HG03520 (cell line): ENCODE measurements around the gene NASP.

Source experiments
- ATAC-seq: cut with Tn5 transposase; IDR thresholded peaks from one replicate; pipeline ENCODE4 v1.9.1; 2021; ENCODE audit warnings: mild to moderate bottlenecking, moderate library complexity; ENCODE audit not compliant: unreplicated experiment

NASP gene

DNA sequence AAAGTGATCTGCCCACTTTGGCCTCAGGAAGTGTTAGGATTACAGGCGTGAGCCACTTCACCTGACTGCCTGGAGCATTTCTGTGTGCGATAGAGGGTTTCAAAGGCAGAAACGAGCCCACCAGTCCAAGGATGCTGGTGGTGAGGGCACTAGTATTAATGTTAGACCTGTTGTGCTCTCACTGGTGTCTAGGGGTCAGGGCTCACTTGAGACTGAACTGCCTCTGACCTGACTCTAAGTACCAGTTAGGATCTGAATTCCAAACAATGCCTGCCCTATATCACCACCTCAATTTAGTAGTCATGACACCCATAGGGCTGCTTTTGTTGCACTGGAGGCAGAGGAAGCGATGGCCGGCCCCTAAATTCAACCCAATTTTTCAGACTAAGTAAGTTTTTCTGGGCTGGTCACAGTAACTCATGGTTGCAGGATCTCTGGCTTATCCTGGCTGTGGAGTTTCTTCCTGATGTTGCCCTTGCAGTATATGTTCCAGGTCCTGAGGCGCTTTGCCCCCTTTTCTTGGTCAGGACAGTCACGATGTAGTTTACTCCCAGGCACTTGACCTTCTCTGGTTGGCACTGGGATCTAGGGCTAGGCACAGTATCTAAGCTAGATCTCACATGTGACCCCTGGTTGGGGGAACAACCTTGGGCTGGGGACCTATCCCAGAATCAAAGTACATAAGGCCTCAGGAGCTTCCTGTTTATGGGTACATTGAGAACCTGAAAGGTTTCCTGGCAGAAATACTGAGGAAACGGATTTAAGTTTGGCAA, 35.5 kb downstream of the NASP start:
- ATAC-seq: no peak

DNA sequence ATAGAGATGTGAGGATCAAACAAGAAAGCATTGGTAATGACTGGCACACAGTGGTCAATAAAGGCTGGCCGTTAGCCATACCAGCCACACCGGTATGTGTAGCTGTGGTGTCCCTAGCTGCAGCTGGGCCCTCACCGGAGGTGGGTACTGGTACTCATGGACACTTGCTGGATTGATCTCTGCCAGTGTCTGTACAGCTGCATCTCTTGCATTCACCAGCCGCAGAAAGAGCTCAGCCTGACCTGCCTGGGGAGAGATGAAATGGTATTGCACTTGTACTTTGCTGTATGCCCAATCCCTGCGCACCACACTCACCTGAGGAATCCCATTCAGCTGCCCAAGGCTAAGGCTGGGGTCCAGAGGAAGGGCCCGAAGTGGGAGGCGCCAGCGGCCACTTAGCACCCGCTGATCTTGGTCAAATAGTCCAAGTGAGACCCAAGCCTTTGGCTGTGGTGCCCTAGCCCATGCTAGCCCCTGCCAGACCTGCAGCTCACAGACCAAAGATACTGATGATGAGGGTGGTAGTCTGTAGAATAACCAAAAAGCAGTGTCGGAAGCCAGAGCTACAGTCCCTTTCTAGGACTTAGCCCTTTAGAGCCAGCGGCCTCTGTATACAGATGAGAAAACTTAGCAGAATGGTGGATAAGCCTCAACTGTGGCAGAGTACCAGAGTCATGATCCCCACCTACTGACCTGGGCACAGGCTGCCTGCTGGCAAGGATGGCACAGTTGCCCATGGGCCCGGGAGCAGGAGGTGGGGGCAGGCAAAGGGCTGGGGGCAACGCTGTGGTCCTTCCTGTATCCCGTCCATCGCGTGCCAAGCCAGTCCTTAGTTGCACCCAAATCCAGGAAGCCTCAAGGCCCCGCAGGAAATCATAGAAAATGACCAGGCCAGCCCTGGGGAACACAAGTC, 37.0 kb downstream of the NASP start:
- ATAC-seq: no peak

DNA sequence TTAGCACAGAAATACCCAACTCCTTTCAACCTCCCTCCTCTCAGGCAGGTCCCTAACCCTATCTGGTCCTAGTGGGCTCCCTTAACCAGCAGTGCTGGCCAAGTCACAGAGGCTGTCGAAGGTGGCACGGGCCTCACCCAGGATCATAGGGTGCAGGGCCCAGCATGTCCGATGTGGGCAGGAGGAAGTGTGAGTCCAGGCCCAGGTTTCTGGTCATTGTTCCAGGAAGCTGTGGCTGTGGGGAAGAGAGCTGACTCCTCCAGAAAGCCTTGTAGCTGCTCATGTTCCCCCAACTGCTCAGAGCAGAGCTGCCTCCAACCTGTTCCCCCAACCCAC, 37.6 kb downstream of the NASP start:
- ATAC-seq: no peak

DNA sequence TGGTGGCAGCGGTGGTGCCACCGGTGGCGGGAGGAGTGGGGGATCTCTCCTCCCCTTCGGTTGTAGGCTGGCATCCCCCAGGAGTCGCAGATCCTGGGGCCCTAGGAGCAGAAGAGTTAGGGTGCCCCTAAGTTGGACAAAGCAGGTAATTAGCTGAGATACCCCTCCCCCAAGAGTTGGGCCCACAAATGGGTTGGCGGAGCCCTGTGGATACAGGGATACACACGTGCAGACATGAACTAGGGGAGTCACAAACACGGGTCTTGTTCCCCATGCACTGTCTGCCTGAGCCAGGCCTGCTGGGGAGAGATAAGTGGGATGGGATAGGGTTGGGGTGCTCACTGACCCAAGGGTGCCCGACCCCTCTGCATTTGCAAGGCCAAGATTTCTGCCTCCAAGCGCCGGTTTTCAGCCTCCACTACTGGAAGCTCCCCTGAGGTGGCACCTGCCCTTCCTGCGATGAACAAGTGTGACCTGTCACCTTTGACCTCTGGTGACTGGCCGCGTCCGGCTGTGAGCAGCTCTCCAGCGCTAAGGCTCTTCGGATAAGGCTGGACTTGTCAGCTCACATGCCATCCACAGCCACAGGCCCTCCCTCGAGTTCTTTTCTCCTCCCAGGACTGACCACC, 38.2 kb downstream of the NASP start:
- ATAC-seq: no peak

DNA sequence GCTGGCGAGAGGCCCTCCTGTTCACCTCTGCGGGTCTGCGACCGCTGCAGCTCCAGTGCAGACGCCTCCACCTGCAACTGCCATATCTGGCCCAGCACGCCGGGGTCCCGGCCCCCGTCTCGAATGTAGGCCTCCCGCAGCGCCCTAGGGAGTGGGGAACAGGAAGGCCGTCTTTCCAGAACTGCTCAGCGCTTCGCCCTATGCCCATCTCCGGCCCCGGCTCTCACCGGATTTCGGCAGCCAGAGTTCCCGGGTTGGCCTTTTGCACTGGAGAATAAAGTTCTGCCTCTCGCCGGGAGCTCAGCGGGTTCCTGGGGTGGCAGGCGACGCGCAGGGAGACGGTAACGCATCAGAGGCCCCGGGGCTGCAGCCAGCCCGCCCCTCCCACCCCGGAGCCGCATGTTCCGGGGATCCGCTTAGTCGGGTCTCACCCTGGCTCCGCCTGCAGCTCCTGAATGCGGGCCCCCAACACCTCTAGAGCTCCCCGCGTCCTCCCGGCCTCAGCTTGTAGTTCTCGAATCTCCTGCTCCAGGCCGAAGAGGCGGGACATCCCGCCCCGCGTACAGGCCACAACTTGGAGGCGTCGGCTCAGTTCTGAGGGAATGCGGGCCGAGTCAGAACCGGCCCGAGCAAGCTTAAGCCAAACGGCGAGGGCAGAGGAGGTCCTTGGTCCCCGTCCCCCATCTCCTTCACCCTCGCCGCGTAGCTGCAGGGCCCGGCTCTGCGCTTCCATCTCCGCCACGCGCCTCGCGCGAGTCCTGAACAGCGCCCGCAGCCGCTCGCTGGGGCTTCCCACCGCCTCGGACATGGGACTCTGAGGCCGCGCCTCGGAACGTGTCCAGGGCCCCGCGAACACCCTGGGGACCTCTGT, 38.9 kb downstream of the NASP start:
- no peak for ATAC-seq

DNA sequence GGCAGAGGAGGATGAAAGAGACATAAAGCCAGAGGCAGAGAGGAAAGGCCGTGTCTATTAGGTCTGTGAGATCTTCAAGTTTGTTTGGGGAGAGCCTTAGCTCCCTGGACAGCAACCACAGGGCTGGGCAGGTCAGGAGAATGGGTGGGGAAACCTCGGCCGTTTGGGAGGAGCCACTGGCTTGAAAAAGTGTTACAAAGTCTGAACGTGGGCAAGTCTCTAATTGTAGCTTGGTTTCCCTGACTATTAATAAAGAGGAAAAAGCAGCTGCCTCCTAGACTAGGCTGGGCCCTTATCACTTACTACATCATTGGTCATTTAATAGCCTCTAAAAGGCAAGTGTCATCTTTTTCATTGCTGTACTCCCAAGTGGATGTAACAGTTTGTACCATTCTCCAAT, 40.1 kb downstream of the NASP start, which contains the start of gene CCDC17:
Gene CCDC17, minus strand, starts transcription at position 83 of the 400 bp plus-strand sequence. CDS start 145 bp downstream, outside the sequence.
- no peak for ATAC-seq

DNA sequence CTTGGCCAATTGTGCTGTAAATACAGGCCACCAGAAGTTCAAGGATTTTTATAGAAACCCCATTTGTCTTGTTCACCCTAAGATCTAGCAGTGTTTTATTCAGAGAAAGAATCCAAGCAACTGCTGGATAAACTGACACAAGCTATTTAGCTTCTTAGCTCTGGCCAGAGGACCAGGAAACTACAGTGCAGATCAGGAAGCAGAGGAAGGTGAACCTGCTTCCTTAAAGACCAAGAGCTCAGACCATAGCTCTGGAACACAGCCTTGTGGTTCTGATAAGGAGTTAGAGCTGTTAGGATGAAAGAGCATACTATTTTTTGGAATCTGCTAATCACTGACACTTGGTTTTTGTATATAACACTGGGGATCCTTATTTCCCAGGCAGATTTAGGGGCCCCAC, 45.2 kb downstream of the NASP start:
- ATAC-seq: no peak

DNA sequence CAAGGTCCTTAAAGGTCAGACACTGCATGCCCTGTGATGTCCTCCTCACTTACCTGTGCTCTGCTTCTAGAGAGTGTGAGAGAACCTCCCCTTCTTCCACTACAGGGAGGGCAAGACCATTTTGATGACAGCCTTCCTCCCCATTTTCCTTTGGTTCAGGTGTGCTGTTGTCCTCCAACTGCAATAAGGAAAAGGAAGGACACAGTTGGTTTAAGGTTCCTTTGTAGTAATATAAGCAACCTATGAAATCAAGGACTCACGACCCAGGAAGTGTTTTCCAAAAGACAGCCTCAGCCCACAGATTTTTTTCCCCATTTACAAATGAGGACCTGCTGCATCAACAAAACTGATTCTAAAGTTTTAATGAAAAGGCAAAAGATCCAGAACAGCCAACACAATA, 46.6 kb downstream of the NASP start:
- ATAC-seq: no peak

DNA sequence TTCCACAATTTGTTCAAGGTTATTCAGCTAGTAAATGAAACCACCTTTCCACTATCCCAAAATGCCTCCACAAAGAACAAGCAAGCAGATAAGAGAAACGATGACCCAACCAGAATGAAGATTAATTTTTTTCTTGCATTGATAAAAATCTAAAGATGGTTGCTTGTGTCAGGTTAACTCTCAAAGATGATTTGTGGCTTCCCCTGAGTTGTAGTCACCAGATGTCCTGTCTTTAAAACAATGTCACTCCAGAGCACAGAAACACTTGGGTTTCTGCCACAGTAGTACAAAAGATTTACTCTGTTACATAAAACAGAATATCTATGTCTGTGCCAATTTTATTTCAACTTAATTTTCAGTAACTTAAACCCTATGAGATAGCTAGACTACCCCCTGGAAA, 51.4 kb downstream of the NASP start:
- no peak for ATAC-seq

DNA sequence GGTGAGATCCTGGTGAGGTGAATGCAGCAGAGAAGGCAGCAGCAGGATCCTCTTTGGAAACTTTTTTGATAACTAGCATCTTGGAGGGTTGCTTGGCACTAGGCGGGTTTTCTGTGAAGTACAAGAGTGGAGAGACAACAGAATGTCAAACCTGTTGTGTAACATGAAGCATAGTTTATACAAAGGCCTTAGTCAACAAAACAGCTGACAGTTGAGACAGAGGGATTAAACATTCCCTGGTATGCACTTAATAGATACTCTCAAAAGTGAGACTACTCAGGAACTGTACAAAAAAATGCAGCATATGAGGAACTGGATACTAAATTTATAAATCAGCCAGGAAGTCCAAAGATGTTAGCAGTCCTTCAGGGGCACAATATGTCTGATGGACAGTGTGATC, 56.5 kb downstream of the NASP start:
- no peak for ATAC-seq

DNA sequence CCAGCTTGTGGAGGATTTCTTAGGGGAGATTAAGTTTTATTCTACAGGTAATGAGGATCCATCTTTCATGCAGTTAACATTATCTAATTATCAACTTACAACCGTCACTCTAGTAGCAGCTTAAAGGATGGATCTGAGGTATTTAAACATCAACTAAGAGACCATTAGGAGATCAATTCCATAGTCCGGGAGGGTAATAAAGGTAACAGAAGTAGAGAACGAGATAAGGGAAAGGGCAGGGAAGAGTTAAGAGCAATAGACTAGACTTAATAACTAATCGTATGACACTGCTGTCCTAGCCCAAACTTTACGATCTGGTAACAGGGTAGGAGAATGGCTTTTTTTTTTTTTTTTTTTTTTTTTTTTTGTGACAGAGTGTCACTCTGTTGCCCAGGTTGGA, 59.5 kb downstream of the NASP start:
- no peak for ATAC-seq

DNA sequence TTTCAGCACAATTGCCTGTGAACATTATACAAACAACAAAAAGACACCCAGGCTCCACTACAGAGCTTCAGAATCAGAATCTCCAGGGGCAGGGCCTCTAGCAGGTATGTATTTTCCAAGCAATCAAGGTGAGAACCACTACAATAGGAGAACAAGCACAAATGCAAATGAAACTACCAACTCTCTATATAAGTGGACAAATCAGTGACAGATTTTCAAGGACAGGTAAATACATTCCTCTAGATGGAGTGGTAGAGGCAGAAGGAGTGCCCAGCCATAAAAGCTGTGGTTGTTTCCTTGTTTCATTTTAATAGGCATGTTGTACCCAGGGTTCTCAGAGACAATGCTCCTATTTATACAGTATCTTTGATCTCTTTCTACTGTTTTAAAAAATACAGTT, 60.1 kb downstream of the NASP start:
- no peak for ATAC-seq

DNA sequence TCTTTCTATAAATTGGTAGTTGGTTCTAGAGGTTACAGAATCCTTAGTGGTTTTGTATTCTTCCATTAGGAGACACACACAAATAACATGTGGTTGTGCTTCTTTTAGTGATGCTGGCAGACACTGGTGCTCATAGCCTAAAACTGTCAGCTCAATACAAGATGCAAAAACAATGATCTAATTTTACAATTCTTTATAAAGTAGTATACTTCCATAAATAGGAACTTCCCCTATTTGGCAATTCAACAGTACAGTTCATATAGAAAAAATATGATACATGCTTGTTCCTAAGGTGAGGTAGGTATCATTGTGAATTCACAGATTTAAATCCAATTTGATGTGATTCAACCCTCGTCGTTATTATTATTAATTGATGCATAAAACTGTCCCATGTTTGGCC, 60.8 kb downstream of the NASP start:
- ATAC-seq: no peak

DNA sequence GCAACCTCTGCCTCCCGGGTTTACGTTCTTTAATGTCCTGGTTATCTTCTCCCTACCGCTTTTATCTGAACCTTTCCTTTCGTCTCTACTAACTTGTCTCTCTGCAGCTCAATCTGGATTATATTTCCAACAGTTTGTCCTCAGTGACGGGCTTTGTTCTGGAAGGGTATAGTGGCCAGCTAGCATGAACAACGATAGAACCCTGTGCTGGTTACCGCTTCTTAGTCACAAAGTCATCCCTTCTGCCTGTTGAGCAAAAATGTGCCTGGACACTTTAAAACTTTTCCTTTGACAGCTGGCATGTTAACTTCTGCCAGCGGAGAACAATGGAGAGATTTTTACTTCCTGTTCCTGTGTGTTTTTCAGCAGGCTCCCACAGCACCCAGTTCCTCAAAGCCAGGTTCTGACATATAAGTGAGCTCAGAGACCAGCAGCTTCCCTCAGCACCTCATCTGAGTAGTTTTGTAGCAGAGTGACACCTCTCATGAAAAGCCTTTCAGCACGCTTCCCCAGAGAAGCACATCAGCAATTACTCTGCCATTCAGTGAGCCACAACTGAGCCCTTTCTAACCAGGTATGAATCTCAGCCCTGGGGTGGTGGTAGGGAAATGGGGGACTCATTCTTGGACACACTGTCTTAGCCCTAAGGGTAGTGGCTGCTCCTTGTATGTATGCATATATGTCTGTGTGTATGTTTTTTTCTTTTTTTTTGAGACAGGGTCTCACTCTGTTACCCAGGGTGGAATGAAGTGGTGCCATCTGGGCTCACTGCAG, 63.6 kb downstream of the NASP start:
- no peak for ATAC-seq

DNA sequence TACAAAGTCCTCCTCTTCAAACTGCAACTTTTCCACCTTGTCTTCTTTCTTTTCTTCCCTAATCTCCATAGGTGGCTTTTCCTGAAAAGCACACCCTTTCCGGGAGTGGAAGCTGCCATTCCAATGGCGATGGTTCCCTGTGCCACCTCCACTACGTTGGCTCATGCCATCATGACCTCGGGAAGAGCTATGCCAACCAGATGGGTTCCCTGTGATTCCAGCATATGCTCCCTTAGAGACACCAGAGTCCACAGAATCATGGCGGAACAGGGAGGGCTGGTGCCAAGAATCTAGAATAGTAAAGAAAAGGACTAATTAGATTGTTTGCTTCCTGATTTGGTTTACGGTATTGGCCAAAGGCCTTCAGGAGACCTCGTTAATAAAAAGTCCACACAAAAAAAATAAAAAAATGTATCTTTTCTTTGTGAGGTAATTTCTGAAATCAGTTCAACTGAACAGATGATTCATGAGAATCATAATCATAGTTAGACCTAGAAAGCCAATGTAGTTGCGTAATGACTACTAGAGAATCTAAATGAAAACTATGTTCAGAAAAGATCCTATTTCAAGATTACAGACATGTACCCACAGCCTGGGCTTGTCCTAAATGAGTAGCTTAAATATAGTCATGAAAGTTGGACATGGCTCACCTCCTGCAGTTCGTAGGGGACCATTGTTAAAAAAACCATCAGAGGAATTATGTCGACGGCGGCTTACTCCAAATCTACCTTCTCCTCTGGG, 70.9 kb downstream of the NASP start:
- no peak for ATAC-seq

DNA sequence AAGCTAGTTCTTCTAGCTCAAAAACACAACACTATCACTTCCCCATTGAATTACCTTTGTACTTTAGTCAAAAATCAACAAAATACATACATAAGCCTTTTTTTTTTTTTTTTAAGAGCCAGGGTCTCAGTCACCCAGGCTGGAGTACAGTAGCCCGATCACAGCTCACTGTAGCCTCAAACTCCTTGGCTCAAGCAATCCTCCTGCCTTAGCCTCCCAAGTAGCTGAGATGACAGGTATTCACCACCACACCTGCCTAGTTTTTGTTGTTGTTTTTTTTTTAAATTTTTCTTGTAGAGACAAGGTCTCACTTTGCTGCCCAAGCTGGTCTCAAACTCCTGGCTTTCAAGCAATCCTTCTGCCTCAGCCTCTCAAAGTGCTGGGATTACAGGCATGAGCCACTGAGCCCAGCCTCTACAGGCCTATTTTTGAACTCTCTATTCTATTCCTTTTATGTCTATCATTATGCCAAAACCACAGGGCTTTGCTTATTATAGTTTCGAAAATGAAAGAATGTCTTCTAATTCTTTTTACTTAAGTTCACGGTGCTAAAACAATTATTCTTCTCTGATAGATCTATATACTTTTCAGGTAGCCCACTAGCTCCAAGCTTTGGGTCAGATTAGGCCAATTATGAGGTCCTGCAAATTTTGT, 72.9 kb downstream of the NASP start:
- ATAC-seq: no peak

DNA sequence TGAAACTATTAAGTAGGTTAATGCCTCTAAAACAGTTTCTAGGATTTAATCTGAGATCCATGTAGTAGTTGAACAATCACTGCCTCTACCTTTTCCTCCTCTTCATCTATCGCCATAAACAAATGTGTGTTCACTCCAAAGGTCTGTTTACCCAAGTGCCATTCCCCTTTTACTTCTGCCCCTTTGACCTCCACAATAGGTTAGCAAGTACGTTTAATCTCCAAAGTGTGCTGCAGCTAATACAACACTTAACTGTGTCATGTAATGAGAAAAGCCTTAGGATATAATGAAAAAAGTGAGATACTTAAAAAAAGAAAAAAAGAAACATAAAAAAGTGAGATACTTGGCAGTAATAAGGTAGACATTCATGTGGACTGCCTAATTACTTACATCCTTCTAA, 74.3 kb downstream of the NASP start:
- no peak for ATAC-seq

DNA sequence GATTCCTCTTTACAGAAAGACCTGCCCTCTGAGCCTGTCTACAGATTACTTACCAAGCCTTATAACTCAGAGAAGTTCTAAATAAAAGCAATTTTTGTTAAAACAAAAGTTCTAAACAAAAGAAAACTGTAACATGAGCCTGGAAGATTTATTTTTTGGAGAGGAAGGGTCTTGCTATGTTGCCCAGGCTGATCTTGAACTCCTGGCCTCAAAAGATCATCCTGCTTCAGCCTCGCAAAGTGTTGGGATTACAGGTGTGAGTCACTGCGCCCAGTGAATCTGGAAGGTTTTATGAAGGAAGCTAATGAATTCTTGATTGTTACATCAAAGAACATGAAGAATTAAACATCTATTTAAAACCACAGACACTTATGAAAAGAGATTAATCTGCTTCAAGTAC, 75.4 kb downstream of the NASP start:
- no peak for ATAC-seq

DNA sequence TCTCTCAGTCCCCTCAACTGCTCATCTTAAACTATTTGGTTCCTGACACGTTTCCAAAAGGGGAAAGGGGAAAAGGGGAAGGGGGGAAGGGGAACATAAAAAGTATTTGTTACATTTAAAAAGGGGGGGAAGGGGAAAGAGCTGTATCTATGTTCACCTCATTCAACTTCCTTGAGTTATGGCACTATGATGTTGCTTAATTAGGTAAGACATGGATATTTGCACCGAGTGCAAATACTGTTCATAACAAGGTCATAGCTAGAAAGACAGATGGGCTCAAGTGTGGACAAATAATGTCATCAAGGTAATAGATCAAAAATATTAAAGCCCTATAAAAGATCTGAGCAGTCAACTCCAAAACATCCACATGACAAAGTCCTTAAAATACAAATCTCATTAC, 76.5 kb downstream of the NASP start:
- no peak for ATAC-seq
